ENCODE measurements around the gene DENND2D.

- TF ChIP-seq, protein P1, sequence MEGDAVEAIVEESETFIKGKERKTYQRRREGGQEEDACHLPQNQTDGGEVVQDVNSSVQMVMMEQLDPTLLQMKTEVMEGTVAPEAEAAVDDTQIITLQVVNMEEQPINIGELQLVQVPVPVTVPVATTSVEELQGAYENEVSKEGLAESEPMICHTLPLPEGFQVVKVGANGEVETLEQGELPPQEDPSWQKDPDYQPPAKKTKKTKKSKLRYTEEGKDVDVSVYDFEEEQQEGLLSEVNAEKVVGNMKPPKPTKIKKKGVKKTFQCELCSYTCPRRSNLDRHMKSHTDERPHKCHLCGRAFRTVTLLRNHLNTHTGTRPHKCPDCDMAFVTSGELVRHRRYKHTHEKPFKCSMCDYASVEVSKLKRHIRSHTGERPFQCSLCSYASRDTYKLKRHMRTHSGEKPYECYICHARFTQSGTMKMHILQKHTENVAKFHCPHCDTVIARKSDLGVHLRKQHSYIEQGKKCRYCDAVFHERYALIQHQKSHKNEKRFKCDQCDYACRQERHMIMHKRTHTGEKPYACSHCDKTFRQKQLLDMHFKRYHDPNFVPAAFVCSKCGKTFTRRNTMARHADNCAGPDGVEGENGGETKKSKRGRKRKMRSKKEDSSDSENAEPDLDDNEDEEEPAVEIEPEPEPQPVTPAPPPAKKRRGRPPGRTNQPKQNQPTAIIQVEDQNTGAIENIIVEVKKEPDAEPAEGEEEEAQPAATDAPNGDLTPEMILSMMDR (IDR thresholded peaks at IDR 0.05; ENCODE audit: low read depth, low read length) = no peak
- TF ChIP-seq EZH2phosphoT487 (IDR thresholded peaks at IDR 0.05; ENCODE audit: low read depth) = no peak
Observed at GRCh38 chr1:111221276-111221632, 20.8 kb upstream of the DENND2D start.

All from OCI-LY3 (cell line).